ENCODE data around the gene SF1. TPM values are rescaled to one million over a fixed set of nuclear protein-coding genes. Genes with fewer than 3 reads are reported as not detected.

The SF1 gene
- total and polyA plus RNA-seq, 10 donors: 54.2 to 585 (median 443) TPM

DNA sequence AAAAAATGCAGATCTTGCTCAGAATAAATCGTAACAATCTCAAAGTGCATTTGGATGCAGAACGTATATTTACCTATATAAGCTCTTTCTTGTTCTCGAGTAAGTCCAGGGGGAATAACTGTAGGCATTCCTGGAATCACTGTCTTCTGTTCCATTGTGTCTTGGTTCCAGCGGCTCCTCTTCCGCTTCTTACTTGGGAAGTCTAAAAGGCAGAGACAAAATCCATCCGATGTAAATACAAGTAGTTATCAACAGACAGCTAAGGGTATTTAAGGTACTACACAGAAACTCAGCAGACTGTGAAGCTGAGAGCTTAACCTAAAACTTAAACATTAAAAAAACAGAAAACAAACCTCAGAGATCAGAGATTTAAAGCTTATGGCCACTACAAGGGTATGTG, 1.9 kb downstream of the SF1 start:
- peak overlapping the region; percentile 72 to 94 (median 84) for H3K4me3 ChIP-seq
- H3K27me3 ChIP-seq (replicated peaks in 1 of 7): no peaks in the 10 kb centered on the region
- peaks cover 11 to 61% (median 50%) of the 10 kb centered on the region in 6 donors for H3K36me3 ChIP-seq
- 52 to 80% (median 68%) methylated on average over 6 of the region's 6 CpGs for WGBS, 5 donors
- DNase-seq: no peak
- no peaks in the 10 kb centered on the region for H3K9me3 ChIP-seq
- H3K4me1 ChIP-seq: peaks cover 67 to 80% (median 73%) of the 10 kb centered on the region in 6 donors
- H3K27ac ChIP-seq: peak overlapping the region in 6 of 8 donors; percentile 100
- no peak for TF ChIP-seq POLR2AphosphoS5 (IDR thresholded peaks at IDR 0.05)
- TF ChIP-seq POLR2A (IDR thresholded peaks at IDR 0.05): no peak
- TF ChIP-seq, protein P1, sequence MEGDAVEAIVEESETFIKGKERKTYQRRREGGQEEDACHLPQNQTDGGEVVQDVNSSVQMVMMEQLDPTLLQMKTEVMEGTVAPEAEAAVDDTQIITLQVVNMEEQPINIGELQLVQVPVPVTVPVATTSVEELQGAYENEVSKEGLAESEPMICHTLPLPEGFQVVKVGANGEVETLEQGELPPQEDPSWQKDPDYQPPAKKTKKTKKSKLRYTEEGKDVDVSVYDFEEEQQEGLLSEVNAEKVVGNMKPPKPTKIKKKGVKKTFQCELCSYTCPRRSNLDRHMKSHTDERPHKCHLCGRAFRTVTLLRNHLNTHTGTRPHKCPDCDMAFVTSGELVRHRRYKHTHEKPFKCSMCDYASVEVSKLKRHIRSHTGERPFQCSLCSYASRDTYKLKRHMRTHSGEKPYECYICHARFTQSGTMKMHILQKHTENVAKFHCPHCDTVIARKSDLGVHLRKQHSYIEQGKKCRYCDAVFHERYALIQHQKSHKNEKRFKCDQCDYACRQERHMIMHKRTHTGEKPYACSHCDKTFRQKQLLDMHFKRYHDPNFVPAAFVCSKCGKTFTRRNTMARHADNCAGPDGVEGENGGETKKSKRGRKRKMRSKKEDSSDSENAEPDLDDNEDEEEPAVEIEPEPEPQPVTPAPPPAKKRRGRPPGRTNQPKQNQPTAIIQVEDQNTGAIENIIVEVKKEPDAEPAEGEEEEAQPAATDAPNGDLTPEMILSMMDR (IDR thresholded peaks at IDR 0.05 in 8 of 11, conservative IDR thresholded peaks at IDR 0.05 in 3 of 11): no peak
- intact Hi-C loops (cut with DNase I; ENCODE audit: low total_unique reads): no loop called here

DNA sequence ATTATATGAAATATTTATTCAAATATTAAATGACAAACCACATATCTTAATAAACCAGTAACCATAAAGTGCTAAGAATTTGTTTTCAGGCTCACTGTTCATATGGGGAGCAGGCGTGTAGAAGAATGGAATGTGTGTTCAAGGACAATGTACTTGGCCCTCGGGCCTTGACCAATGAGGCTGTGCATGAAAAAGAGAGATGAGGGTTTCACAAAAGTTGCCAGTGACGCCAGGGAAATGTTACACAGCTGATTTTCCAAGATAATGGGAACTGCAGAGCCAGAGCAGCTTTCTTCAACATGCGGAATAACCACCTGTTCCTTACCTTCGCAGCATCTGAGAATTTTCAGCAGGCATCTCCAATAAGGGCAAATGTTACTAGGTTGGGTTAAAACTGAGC, 4.2 kb downstream of the SF1 start:
- DNase-seq: no peak
- WGBS, 5 donors: 58 to 82% (median 69%) methylated on average over 5 of the region's 5 CpGs
- intact Hi-C loops (cut with DNase I; ENCODE audit: low total_unique reads): no loop called here
- Histone ChIP-seq H3K4me3 (no peak overlapping the region), H3K9me3 (no peaks in the 10 kb centered on the region), H3K36me3 (peaks cover 11 to 84% (median 72%) of the 10 kb centered on the region in 6 donors), H3K27ac (peak overlapping the region; percentile 19 to 100 (median 92)), H3K4me1 (peaks cover 63 to 84% (median 75%) of the 10 kb centered on the region in 6 donors), H3K27me3 (replicated peaks in 1 of 7) (no peaks in the 10 kb centered on the region)
- TF ChIP-seq, protein P1 (IDR thresholded peaks at IDR 0.05 in 8 of 11, conservative IDR thresholded peaks at IDR 0.05 in 3 of 11): no peak
- TF ChIP-seq POLR2AphosphoS5 (IDR thresholded peaks at IDR 0.05): peak in 1 of 3 donors; percentile 33

DNA sequence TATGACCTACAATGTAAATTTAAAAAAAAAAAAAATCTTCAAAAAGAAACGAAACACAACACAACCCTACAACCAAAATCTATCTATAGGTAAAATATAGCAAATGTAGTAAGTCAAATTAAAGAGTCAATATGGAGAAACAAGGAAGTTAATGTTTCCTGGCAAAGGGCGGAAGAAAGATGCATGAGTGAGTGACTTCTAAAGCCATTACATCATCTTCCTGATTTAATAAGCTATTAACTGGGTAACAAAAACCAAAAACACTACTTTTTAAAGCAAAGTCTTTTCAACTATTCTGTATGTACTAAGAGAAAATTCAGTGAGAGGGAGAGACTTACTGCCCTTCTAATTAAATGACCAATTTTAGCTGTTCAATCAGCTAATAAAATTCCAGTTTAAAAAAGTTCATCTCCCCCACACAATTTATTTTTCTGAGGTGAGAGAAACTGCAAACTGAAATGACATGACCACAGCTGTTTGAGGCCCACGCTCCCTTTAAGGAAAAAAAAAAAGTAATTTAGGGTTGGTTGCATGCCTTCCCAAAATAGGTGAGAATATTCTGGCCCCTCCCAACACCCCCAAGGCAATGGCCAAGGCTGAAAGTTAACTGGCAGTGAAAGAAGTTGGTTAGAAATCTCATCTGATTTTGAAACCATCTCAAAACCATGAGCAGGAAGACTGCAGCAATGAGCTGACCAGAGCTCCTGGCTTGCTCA, 5.9 kb downstream of the SF1 start:
- no peaks in the 10 kb centered on the region for H3K9me3 ChIP-seq
- H3K4me3 ChIP-seq: peak overlapping the region in 4 of 8 donors; percentile 4 to 45 (median 7)
- intact Hi-C loops (cut with DNase I; ENCODE audit: low total_unique reads): no loop called here
- H3K36me3 ChIP-seq: peaks cover 11 to 100% (median 89%) of the 10 kb centered on the region in 6 donors
- DNase-seq: no peak
- H3K27me3 ChIP-seq (replicated peaks in 1 of 7): no peaks in the 10 kb centered on the region
- TF ChIP-seq, protein P1 (IDR thresholded peaks at IDR 0.05 in 8 of 11, conservative IDR thresholded peaks at IDR 0.05 in 3 of 11): no peak
- peak in 1 of 3 donors; percentile 28 for TF ChIP-seq POLR2AphosphoS5 (IDR thresholded peaks at IDR 0.05)
- peaks cover 72 to 100% (median 92%) of the 10 kb centered on the region in 6 donors for H3K4me1 ChIP-seq
- H3K27ac ChIP-seq: peak overlapping the region; percentile 67 to 100 (median 92)
- WGBS, 5 donors: 19 to 38% (median 23%) methylated on average over 3 of the region's 3 CpGs

DNA sequence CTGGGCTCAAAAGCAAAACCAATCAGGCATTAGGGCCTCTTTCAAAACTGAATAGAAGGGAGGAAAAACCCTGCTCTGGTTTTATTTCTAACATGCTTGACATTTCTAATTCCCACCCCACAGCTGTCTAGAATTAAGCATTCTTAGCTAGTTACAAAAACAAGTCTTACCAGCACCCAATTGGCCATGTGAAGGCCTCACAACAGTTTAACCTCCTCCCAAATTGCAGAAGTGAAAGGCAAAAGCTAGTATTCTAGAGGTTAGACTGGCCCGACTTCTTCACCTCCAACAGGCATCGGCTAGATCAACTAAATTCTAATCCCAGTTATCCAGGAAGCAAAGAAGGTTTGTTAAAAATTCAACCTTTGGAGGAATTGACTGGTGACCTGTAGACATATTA, 6.5 kb downstream of the SF1 start:
- no peaks in the 10 kb centered on the region for H3K27me3 ChIP-seq (replicated peaks in 1 of 7)
- no peaks in the 10 kb centered on the region for H3K9me3 ChIP-seq
- 42 to 61% (median 49%) methylated on average over 2 of the region's 2 CpGs for WGBS, 5 donors
- H3K36me3 ChIP-seq: peaks cover 13 to 100% (median 95%) of the 10 kb centered on the region in 6 donors
- peak overlapping the region; percentile 67 to 100 (median 92) for H3K27ac ChIP-seq
- H3K4me1 ChIP-seq: peaks cover 74 to 100% (median 93%) of the 10 kb centered on the region in 6 donors
- intact Hi-C loops (cut with DNase I; ENCODE audit: low total_unique reads): no loop called here
- peak overlapping the region in 4 of 8 donors; percentile 4 to 45 (median 7) for H3K4me3 ChIP-seq
- TF ChIP-seq, protein P1 (IDR thresholded peaks at IDR 0.05 in 8 of 11, conservative IDR thresholded peaks at IDR 0.05 in 3 of 11): no peak
- TF ChIP-seq POLR2AphosphoS5 (IDR thresholded peaks at IDR 0.05): peak in 1 of 3 donors; percentile 46
- no peak for DNase-seq
